SU-DHL-6 (cell line): Measurements from ENCODE around the gene EFNB1.

ENCODE experiments used
- H2AFZ ChIP-seq: fragments of 200-600 bp; sonication (generic); 2 replicates; pipeline ENCODE4 v1.6.1; 2014; ENCODE audit warnings: low read depth, mild to moderate bottlenecking, moderate library complexity, mixed read lengths, antibody characterized with exemption, low read length; ENCODE audit not compliant: severe bottlenecking
- H3F3A ChIP-seq: fragments of 200-600 bp; shearing (Covaris generic); 2 replicates; pipeline ENCODE4 v1.6.0; 2016; ENCODE audit warnings: antibody characterized with exemption, mild to moderate bottlenecking; ENCODE audit not compliant: insufficient read depth
- H3K27ac ChIP-seq: fragments of 200-600 bp; sonication (generic); 2 replicates; pipeline ENCODE4 v1.5.1; 2016; ENCODE audit warnings: low read depth, mild to moderate bottlenecking, low read length, moderate library complexity, mixed read lengths
- H3K27me3 ChIP-seq: fragments of 200-600 bp; sonication (generic), shearing (Covaris generic); 2 replicates; pipeline ENCODE4 v1.6.0; 2014; ENCODE audit warnings: mild to moderate bottlenecking, low read length
- H3K36me3 ChIP-seq: fragments of 200-600 bp; sonication (generic); 2 replicates; pipeline ENCODE4 v1.6.1; 2014; ENCODE audit warnings: mild to moderate bottlenecking, low read length, mixed read lengths
- H3K4me2 ChIP-seq: fragments of 300-600, 200-600 bp; shearing (Covaris generic), sonication (generic); 2 replicates; pipeline ENCODE4 v1.6.0; 2014; ENCODE audit warnings: low read length, low read depth, mild to moderate bottlenecking; ENCODE audit not compliant: poor library complexity, severe bottlenecking
- H3K4me3 ChIP-seq: fragments of 200-600 bp; sonication (generic); 2 replicates; pipeline ENCODE4 v1.5.1; 2014; ENCODE audit warnings: antibody characterized with exemption, low read length, mild to moderate bottlenecking, mixed read lengths; ENCODE audit not compliant: insufficient read depth, poor library complexity, severe bottlenecking
- H3K79me2 ChIP-seq: fragments of 200-600 bp; sonication (generic); 2 replicates; pipeline ENCODE4 v1.6.1; 2014; ENCODE audit warnings: mild to moderate bottlenecking, low read length, moderate library complexity; ENCODE audit not compliant: insufficient read depth
- H3K9ac ChIP-seq: fragments of 200-600 bp; sonication (generic); 2 replicates; pipeline ENCODE4 v1.7.0; 2014; ENCODE audit warnings: mild to moderate bottlenecking, low read length
- H3K9me2 ChIP-seq: fragments of 200-600 bp; sonication (generic); replicated peaks from 2 replicates; pipeline ENCODE4 v1.6.1; 2014; ENCODE audit warnings: low read length; ENCODE audit not compliant: insufficient read depth
- H3K9me3 ChIP-seq: fragments of 200-600 bp; sonication (generic); 2 replicates; pipeline ENCODE4 v1.6.1; 2014; ENCODE audit warnings: low read length, mixed read lengths; ENCODE audit not compliant: insufficient read depth
- H4K20me1 ChIP-seq: fragments of 200-600 bp; sonication (generic); 2 replicates; pipeline ENCODE4 v1.6.1; 2014; ENCODE audit warnings: low read depth, mild to moderate bottlenecking, antibody characterized with exemption, low read length, moderate library complexity, mixed read lengths
- EZH2phosphoT487 ChIP-seq: fragments of 200-600 bp; sonication (generic), shearing (Covaris generic); conservative IDR thresholded peaks from 2 replicates; pipeline ENCODE4 v1.6.1; 2018; ENCODE audit warnings: mild to moderate bottlenecking, antibody characterized with exemption, low read length, moderate library complexity, mixed read lengths
- TF ChIP-seq, protein P1 (sequence below): fragments of 200-600 bp; sonication (generic); IDR thresholded peaks from one replicate; pipeline ENCODE4 v1.5.1; 2017; ENCODE audit warnings: antibody characterized with exemption, mild to moderate bottlenecking, low read length, moderate library complexity; ENCODE audit not compliant: insufficient read depth, poor library complexity, severe bottlenecking

The EFNB1 gene

DNA sequence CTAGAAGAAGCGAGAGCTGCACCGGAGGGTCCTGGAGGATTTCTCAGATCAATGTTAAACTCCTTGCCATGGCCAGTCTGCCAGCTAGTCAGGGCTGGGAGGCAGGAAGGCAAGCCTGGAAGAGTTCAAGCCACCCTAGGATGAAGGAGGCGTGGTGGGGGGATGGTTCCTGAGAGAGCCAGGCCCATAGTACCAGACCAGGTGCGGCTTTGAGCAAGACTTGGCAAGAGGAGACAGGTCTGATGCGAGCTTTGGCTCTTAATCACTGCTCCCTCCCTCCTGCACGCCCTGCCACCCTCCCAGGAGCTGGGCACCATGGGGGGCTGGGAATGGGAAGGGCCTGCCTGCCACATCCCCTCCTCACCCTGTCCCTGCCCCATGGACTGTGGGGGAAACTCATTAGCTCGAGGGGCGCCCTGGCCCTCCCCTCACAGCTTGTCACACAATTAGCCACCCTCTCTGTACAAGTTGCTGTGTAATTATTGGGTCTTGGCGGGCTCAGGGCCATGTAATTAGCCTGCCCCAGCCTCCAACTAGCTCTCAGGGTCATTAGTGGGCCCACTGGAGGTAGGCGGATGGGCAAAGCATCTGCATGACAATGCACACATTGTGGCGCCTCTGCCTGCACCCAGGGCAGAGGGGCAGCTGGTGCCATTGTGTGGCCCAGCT is 50.3 kb downstream of the EFNB1 start:
- no peak overlapping the region for H3K9ac ChIP-seq
- H3K4me2 ChIP-seq: no peak overlapping the region
- H3K27ac ChIP-seq: no peak overlapping the region
- no peak for TF ChIP-seq EZH2phosphoT487
- TF ChIP-seq, protein P1, sequence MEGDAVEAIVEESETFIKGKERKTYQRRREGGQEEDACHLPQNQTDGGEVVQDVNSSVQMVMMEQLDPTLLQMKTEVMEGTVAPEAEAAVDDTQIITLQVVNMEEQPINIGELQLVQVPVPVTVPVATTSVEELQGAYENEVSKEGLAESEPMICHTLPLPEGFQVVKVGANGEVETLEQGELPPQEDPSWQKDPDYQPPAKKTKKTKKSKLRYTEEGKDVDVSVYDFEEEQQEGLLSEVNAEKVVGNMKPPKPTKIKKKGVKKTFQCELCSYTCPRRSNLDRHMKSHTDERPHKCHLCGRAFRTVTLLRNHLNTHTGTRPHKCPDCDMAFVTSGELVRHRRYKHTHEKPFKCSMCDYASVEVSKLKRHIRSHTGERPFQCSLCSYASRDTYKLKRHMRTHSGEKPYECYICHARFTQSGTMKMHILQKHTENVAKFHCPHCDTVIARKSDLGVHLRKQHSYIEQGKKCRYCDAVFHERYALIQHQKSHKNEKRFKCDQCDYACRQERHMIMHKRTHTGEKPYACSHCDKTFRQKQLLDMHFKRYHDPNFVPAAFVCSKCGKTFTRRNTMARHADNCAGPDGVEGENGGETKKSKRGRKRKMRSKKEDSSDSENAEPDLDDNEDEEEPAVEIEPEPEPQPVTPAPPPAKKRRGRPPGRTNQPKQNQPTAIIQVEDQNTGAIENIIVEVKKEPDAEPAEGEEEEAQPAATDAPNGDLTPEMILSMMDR: no peak
- no peak overlapping the region for H3K4me3 ChIP-seq
- no peak overlapping the region for H2AFZ ChIP-seq
- H3K79me2 ChIP-seq: no peaks in the 10 kb centered on the region
- no peaks in the 10 kb centered on the region for H3K9me3 ChIP-seq
- H3F3A ChIP-seq: no peaks in the 10 kb centered on the region
- no peaks in the 10 kb centered on the region for H3K36me3 ChIP-seq
- H4K20me1 ChIP-seq: no peaks in the 10 kb centered on the region
- H3K9me2 ChIP-seq: no peaks in the 10 kb centered on the region
- no peaks in the 10 kb centered on the region for H3K27me3 ChIP-seq

DNA sequence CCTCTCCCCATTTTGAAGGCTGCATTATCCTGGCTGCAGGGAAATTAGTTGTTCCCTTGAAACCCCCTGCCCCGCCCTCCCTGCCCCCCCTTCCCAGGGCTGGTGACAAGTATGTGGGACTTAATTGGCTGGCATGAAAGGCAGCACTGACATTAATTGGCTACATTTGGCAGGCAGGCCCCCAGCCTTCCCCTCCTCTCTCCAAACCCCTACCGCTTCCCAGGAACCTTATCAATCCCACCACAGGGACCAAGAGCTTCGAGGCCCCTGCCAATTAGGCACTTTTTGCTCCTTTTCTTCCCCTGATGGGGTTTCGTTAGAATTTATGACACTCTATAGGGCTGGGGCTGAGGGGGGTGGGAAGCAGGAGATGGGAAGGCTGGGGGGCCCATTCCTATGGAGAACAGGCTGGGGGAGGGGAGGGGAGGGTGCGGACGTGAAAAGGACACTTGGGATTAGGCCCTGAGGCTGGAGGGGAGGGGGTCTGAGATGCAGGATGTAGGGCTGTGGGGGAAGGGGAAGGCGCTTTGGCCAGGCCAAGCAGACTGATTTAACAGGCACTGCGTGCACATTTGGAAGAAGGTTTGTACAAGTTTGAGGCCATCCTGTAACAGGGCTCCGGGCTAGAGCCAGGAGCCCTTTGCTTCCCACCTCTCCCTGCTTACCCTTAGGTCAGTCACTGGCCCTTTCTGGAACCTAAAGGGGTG is 52.2 kb downstream of the EFNB1 start:
- TF ChIP-seq, protein P1: no peak
- TF ChIP-seq EZH2phosphoT487: no peak
- no peak overlapping the region for H2AFZ ChIP-seq
- no peak overlapping the region for H3K4me2 ChIP-seq
- H3K27ac ChIP-seq: no peak overlapping the region
- H3K4me3 ChIP-seq: no peak overlapping the region
- H3K36me3 ChIP-seq: no peaks in the 10 kb centered on the region
- H3F3A ChIP-seq: no peaks in the 10 kb centered on the region
- no peaks in the 10 kb centered on the region for H3K27me3 ChIP-seq
- H3K79me2 ChIP-seq: no peaks in the 10 kb centered on the region
- no peaks in the 10 kb centered on the region for H4K20me1 ChIP-seq
- H3K9me2 ChIP-seq: no peaks in the 10 kb centered on the region
- H3K9ac ChIP-seq: no peak overlapping the region
- H3K9me3 ChIP-seq: no peaks in the 10 kb centered on the region

DNA sequence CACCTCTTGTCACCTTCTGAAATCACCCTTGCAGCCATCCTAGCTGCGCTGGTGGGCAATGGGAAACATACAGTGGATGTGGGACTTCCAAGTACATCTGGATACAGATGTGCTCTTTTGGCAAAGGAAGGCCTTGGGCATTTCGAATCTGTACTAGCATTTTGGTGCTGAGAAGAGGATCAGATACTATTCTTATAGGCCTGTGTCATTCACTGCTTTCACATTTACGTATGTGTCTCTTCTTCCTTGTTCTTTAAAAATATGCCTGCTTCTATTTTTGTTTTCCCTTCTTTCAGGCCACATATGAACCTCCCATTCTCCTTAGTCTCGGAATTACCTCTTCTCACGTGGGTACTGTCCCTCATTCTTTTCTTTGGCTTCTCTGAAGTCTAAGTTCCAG is 53.1 kb downstream of the EFNB1 start:
- Histone ChIP-seq H3K9me2 (no peaks in the 10 kb centered on the region), H3F3A (no peaks in the 10 kb centered on the region), H4K20me1 (no peaks in the 10 kb centered on the region), H3K27ac (no peak overlapping the region), H3K79me2 (no peaks in the 10 kb centered on the region), H2AFZ (no peak overlapping the region), H3K9me3 (no peaks in the 10 kb centered on the region), H3K36me3 (no peaks in the 10 kb centered on the region), H3K4me2 (no peak overlapping the region), H3K9ac (no peak overlapping the region), H3K27me3 (no peaks in the 10 kb centered on the region), H3K4me3 (no peak overlapping the region)
- TF ChIP-seq, protein P1: no peak
- no peak for TF ChIP-seq EZH2phosphoT487
